Panc1 (cell line): ENCODE measurements around the gene GPR137C. TPM values are rescaled to one million over a fixed set of nuclear protein-coding genes. Genes with fewer than 3 reads are reported as not detected.
A peak's percentile ranks its signal among the peaks of the same experiment; 100 is the strongest.

ENCODE experiments used
- ATAC-seq: fragments of 200-7000 bp; cut with Tn5 transposase; 2 replicates; pipeline ENCODE4 v1.9.1; 2020; ENCODE audit warnings: mild to moderate bottlenecking, moderate library complexity
- BruUV-seq: library from RNA; stranded (reverse); fragments of 400-500 nt; replicated peaks from 2 replicates; lab custom pipeline; 2021; lab: Mats Ljungman, UMichigan
- CTCF ChIA-PET: fragments of 300-600 bp; sonication (Branson Sonifier 250); formaldehyde crosslinking; loops from one replicate; lab custom pipeline; 2022; ENCODE audit warnings: antibody characterized with exemption; lab: Charles Lee
- POLR2A ChIA-PET: fragments of 300-600 bp; sonication (Branson Sonifier 250); formaldehyde crosslinking; loops from one replicate; lab custom pipeline; 2022; ENCODE audit warnings: antibody characterized with exemption; lab: Charles Lee
- DNase-seq: peaks from one replicate; pipeline ENCODE4 v3.0.0-alpha.2; 2010; ENCODE audit warnings: low read depth, low spot score
- H3K27ac ChIP-seq: 2 replicates; pipeline ENCODE4 v1.5.1; 2011; ENCODE audit warnings: mild to moderate bottlenecking, low read length, inconsistent platforms
- H3K27me3 ChIP-seq: fragments of 200-500 bp; sonication (Bioruptor generic); 2 replicates; pipeline ENCODE4 v1.6.0; 2014; ENCODE audit warnings: low read length, inconsistent platforms; ENCODE audit not compliant: control insufficient read depth, insufficient read depth
- H3K36me3 ChIP-seq: fragments of 200-500 bp; sonication (Bioruptor generic); 2 replicates; pipeline ENCODE4 v1.5.1; 2014; ENCODE audit warnings: inconsistent platforms, mild to moderate bottlenecking, low read length, moderate library complexity; ENCODE audit not compliant: control insufficient read depth, insufficient read depth
- H3K4me1 ChIP-seq: 2 replicates; pipeline ENCODE4 v1.5.1; 2011; ENCODE audit warnings: inconsistent platforms, mild to moderate bottlenecking, low read length, moderate library complexity; ENCODE audit not compliant: control insufficient read depth, insufficient read depth
- H3K4me3 ChIP-seq, 2 experiments: 2 replicates each; pipeline ENCODE4 v1.5.1; 2011 to 2012; ENCODE audit warnings: low read depth in 2 of 2, low read length in 2 of 2, mild to moderate bottlenecking in 2 of 2, inconsistent platforms in 1 of 2, moderate library complexity in 1 of 2
- H3K9me3 ChIP-seq: fragments of 200-500 bp; sonication (Bioruptor generic); 2 replicates; pipeline ENCODE4 v1.5.1; 2014; ENCODE audit warnings: low read depth, mild to moderate bottlenecking, inconsistent platforms, low read length, moderate library complexity; ENCODE audit not compliant: control insufficient read depth, insufficient read depth
- CTCF ChIP-seq: fragments of 450-650 bp; IDR thresholded peaks from 2 replicates; pipeline ENCODE4 v1.5.1; 2017; ENCODE audit warnings: mild to moderate bottlenecking
- POLR2AphosphoS5 ChIP-seq: IDR thresholded peaks from 2 replicates; pipeline ENCODE4 v1.6.1; 2012; ENCODE audit warnings: mild to moderate bottlenecking, low read depth, low read length, moderate library complexity
- REST ChIP-seq, 2 experiments: IDR thresholded peaks; 2 replicates each; pipeline ENCODE4 v1.6.1; 2011 to 2012; ENCODE audit warnings: low read depth in 2 of 2, control low read depth in 1 of 2, low read length in 1 of 2, mild to moderate bottlenecking in 1 of 2, moderate library complexity in 1 of 2; ENCODE audit not compliant: insufficient read depth in 1 of 2
- SIN3A ChIP-seq: IDR thresholded peaks from 2 replicates; pipeline ENCODE4 v1.6.1; 2012; ENCODE audit warnings: low read depth, mild to moderate bottlenecking, low read length, moderate library complexity, borderline replicate concordance; ENCODE audit not compliant: insufficient read depth
- TCF7L2 ChIP-seq: IDR thresholded peaks from 2 replicates; pipeline ENCODE4 v1.6.1; 2011; ENCODE audit warnings: mild to moderate bottlenecking, low read depth, low read length, inconsistent platforms
- in situ Hi-C: cut with HindIII; loops from 2 replicates; pipeline ENCODE4 v1.10.0; 2016; ENCODE audit warnings: low sequenced_read_pairs, low pct_unique_long_range_greater_than_20kb
- intact Hi-C: fragments of 100-400 bp; cut with micrococcal nuclease; formaldehyde crosslinking; loops from one replicate; pipeline ENCODE4 v1.10.0; 2022; ENCODE audit not compliant: unreplicated experiment
- total RNA-seq: library from RNA; stranded (reverse); gene quantifications from one replicate; pipeline ENCODE4 v1.2.1, GENCODE V29; 2021; ENCODE audit not compliant: unreplicated experiment

GPR137C gene
- total RNA-seq, 1 experiment from 2014 or later = 2.7 TPM

GRCh38 chr14:52609445-52610044 is 56.9 kb downstream of the GPR137C start:
- in situ Hi-C loops = no loop called here
- CTCF ChIA-PET = no interaction called here
- Histone ChIP-seq H3K9me3 (no peaks in the 10 kb centered on the region), H3K4me1 (no peaks in the 10 kb centered on the region), H3K27ac (no peak overlapping the region), H3K27me3 (no peaks in the 10 kb centered on the region), H3K36me3 (no peaks in the 10 kb centered on the region), H3K4me3 (no peak overlapping the region)
- POLR2A ChIA-PET = no interaction called here
- BruUV-seq = no TSS peak
- no peak for DNase-seq
- TF ChIP-seq REST (IDR thresholded peaks at IDR 0.05; ENCODE audit: insufficient read depth in 1 of 2, low read depth in 2 of 2, low read length in 1 of 2) (no peak), CTCF (0 out of 2 replicates have a peak, but pooled peaks have one; percentile 11), SIN3A (no peak), TCF7L2 (no peak), POLR2AphosphoS5 (no peak)
- ATAC-seq = no peak
- intact Hi-C loops = no loop called here

- H3K27me3 ChIP-seq = no peaks in the 10 kb centered on the region
- intact Hi-C loops (no loop called here), in situ Hi-C loops (no loop called here)
- no TSS peak for BruUV-seq
- ChIA-PET POLR2A (no interaction called here), CTCF (no interaction called here)
- no peaks in the 10 kb centered on the region for H3K36me3 ChIP-seq
- no peak for DNase-seq
- H3K27ac ChIP-seq = no peak overlapping the region
- ATAC-seq = no peak
- H3K9me3 ChIP-seq = no peaks in the 10 kb centered on the region
- no peak overlapping the region for H3K4me3 ChIP-seq
- TF ChIP-seq POLR2AphosphoS5 (no peak), TCF7L2 (no peak), REST (IDR thresholded peaks at IDR 0.05; ENCODE audit: insufficient read depth in 1 of 2, low read depth in 2 of 2, low read length in 1 of 2) (no peak)
- no peaks in the 10 kb centered on the region for H3K4me1 ChIP-seq
Observed at GRCh38 chr14:52610187-52610586, 57.6 kb downstream of the GPR137C start.
